Thoracic aorta (tissue), 2 donors: ENCODE measurements around the gene FBN2. TPM values are rescaled to one million over a fixed set of nuclear protein-coding genes. Genes with fewer than 3 reads are reported as not detected.
"Not testable (repeated sequence)": the region's sequence is repeated elsewhere in the genome, so short reads cannot be mapped to it uniquely, and the experiment has no call there.

Experiments used
- ATAC-seq: fragments of 150-250 bp; one replicate; pipeline ENCODE4 v1.8.0; 2017; ENCODE audit warnings: low read depth; ENCODE audit not compliant: insufficient number of reproducible peaks, low FRiP score
- DNase-seq: peaks from one replicate; pipeline ENCODE4 v3.0.0-alpha.2; 2020; ENCODE audit warnings: low spot score
- H3K27ac ChIP-seq, 2 donors: fragments of 200-600 bp; sonication (generic); 1 replicate in 1 of 2; 2 replicates in 1 of 2; pipeline ENCODE4 v1.5.1; 2016; ENCODE audit warnings: mild to moderate bottlenecking in 2 of 2, moderate library complexity in 2 of 2
- H3K27me3 ChIP-seq: fragments of 200-600 bp; sonication (generic); replicated peaks from 2 replicates; pipeline ENCODE4 v1.6.0; 2016; ENCODE audit warnings: mild to moderate bottlenecking; ENCODE audit not compliant: insufficient read depth
- H3K36me3 ChIP-seq: fragments of 200-600 bp; sonication (generic); one replicate; pipeline ENCODE4 v1.5.1; 2016
- H3K4me1 ChIP-seq, 2 donors: fragments of 200-600 bp; sonication (generic); 1 replicate in 1 of 2; 2 replicates in 1 of 2; pipeline versions ENCODE4 v1.5.1 to v1.6.0; 2016; ENCODE audit warnings: low read depth in 2 of 2, mild to moderate bottlenecking in 1 of 2; ENCODE audit not compliant: control insufficient read depth in 1 of 2
- H3K4me3 ChIP-seq: fragments of 200-600 bp; sonication (generic); 2 replicates; pipeline ENCODE4 v1.5.1; 2016; ENCODE audit warnings: mild to moderate bottlenecking
- H3K9me3 ChIP-seq: fragments of 200-600 bp; sonication (generic); 2 replicates; pipeline ENCODE4 v1.5.1; 2016
- CTCF ChIP-seq: fragments of 200-600 bp; sonication (generic); IDR thresholded peaks from one replicate; pipeline ENCODE4 v1.5.1; 2019; ENCODE audit warnings: antibody characterized with exemption
- total RNA-seq, 2 donors: library from RNA; depleted of rRNA; stranded (reverse); fragments of >200 nt; gene quantifications; one replicate each; pipeline versions ENCODE4 v1.1.0 to v1.2.3, GENCODE V29; 2016

Gene FBN2
- total RNA-seq, 2 donors from 2014 or later: 0.68 to 5.8 TPM

- TF ChIP-seq CTCF: no peak
- DNase-seq (no peak), ATAC-seq (no peak)
- Histone ChIP-seq H3K27ac (no peak overlapping the region), H3K36me3 (no peaks in the 10 kb centered on the region), H3K27me3 (no peaks in the 10 kb centered on the region), H3K4me1 (no peaks in the 10 kb centered on the region), H3K9me3 (no peaks in the 10 kb centered on the region), H3K4me3 (no peak overlapping the region)
Observed at GRCh38 chr5:128402506-128402905, 135.5 kb downstream of the FBN2 start.

GRCh38 chr5:128400766-128401165, 137.3 kb downstream of the FBN2 start:
- DNase-seq, H3K27me3 ChIP-seq, H3K9me3 ChIP-seq, H3K27ac ChIP-seq, H3K4me1 ChIP-seq, H3K36me3 ChIP-seq, H3K4me3 ChIP-seq, ATAC-seq: not testable (repeated sequence)

GRCh38 chr5:128399111-128399510, 138.9 kb downstream of the FBN2 start:
- Histone ChIP-seq H3K27me3 (no peaks in the 10 kb centered on the region), H3K4me3 (no peak overlapping the region), H3K27ac (no peak overlapping the region), H3K9me3 (no peaks in the 10 kb centered on the region), H3K4me1 (no peaks in the 10 kb centered on the region), H3K36me3 (no peaks in the 10 kb centered on the region)
- ATAC-seq (no peak), DNase-seq (no peak)
- TF ChIP-seq CTCF: no peak

GRCh38 chr5:128397876-128398275, 140.2 kb downstream of the FBN2 start:
- no peak for TF ChIP-seq CTCF
- H3K27me3 ChIP-seq: no peaks in the 10 kb centered on the region
- ATAC-seq: no peak
- H3K4me1 ChIP-seq: no peaks in the 10 kb centered on the region
- H3K27ac ChIP-seq: no peak overlapping the region
- H3K36me3 ChIP-seq: no peaks in the 10 kb centered on the region
- no peak overlapping the region for H3K4me3 ChIP-seq
- no peak for DNase-seq
- no peaks in the 10 kb centered on the region for H3K9me3 ChIP-seq

GRCh38 chr5:128395073-128395472, 143.0 kb downstream of the FBN2 start:
- Histone ChIP-seq H3K36me3 (no peaks in the 10 kb centered on the region), H3K4me3 (no peak overlapping the region), H3K9me3 (no peaks in the 10 kb centered on the region), H3K27me3 (no peaks in the 10 kb centered on the region), H3K27ac (no peak overlapping the region), H3K4me1 (no peaks in the 10 kb centered on the region)
- ATAC-seq: no peak
- DNase-seq: no peak
- TF ChIP-seq CTCF: no peak

GRCh38 chr5:128384068-128384467, 154.0 kb downstream of the FBN2 start:
- ATAC-seq (no peak), DNase-seq (no peak)
- Histone ChIP-seq H3K4me3 (no peak overlapping the region), H3K27ac (no peak overlapping the region), H3K36me3 (no peaks in the 10 kb centered on the region), H3K9me3 (no peaks in the 10 kb centered on the region), H3K27me3 (no peaks in the 10 kb centered on the region), H3K4me1 (no peaks in the 10 kb centered on the region)
- TF ChIP-seq CTCF: no peak
